Esophagus muscularis mucosa (tissue), 4 donors: ENCODE results near the gene RNF7. TPM values are rescaled to one million over a fixed set of nuclear protein-coding genes. Genes with fewer than 3 reads are reported as not detected.
A peak's percentile ranks its signal among the peaks of the same experiment; 100 is the strongest.
"Not testable (repeated sequence)": the region's sequence is repeated elsewhere in the genome, so short reads cannot be mapped to it uniquely, and the experiment has no call there.

ENCODE experiments used
- DNase-seq: peaks from one replicate; pipeline ENCODE4 v3.0.0-alpha.2; 2017; ENCODE audit errors: extremely low spot score
- H3K27ac ChIP-seq, 4 donors: fragments of 200-600 bp; sonication (generic); replicated peaks in 1 of 4; 1 replicate in 3 of 4; 2 replicates in 1 of 4; pipeline ENCODE4 v1.5.1; 2016 to 2019; ENCODE audit warnings: mild to moderate bottlenecking in 1 of 4
- H3K27me3 ChIP-seq, 4 donors: fragments of 200-600 bp; sonication (generic); one replicate each; pipeline versions ENCODE4 v1.5.1 to v1.6.0; 2016 to 2019
- H3K36me3 ChIP-seq, 4 donors: fragments of 200-600 bp; sonication (generic); one replicate each; pipeline ENCODE4 v1.5.1; 2016 to 2019
- H3K4me1 ChIP-seq, 4 donors: fragments of 200-600 bp; sonication (generic); one replicate each; pipeline ENCODE4 v1.5.1; 2016 to 2019
- H3K4me3 ChIP-seq, 4 donors: fragments of 200-600 bp; sonication (generic); 1 replicate in 2 of 4; 2 replicates in 2 of 4; pipeline ENCODE4 v1.5.1; 2016 to 2019; ENCODE audit warnings: mild to moderate bottlenecking in 4 of 4, moderate library complexity in 1 of 4
- H3K9me3 ChIP-seq, 4 donors: fragments of 200-600 bp; sonication (generic); 1 replicate in 3 of 4; 2 replicates in 1 of 4; pipeline ENCODE4 v1.5.1; 2016 to 2019
- EP300 ChIP-seq: sonication (generic); formaldehyde crosslinking; IDR thresholded peaks from one replicate; pipeline ENCODE4 v1.6.1; 2017; ENCODE audit warnings: antibody characterized with exemption
- POLR2A ChIP-seq: fragments of 450-650 bp; IDR thresholded peaks from one replicate; pipeline ENCODE4 v1.6.1; 2017; ENCODE audit warnings: antibody characterized with exemption, moderate library complexity, mild to moderate bottlenecking, low read depth
- POLR2AphosphoS5 ChIP-seq, 2 donors: sonication (generic); formaldehyde crosslinking; IDR thresholded peaks; one replicate each; pipeline ENCODE4 v1.6.1; 2017; ENCODE audit warnings: antibody characterized with exemption in 2 of 2
- WGBS: methylation state at CpG from one replicate; pipeline ENCODE4 v1.1.5; 2018; 5-methylcytosine and 5-hydroxymethylcytosine counted together
- intact Hi-C: fragments of 100-400 bp; cut with DNase I; formaldehyde crosslinking; loops from one replicate; pipeline ENCODE4 v1.15.1; 2023
- total RNA-seq, 4 donors: library from RNA; depleted of rRNA; stranded (reverse); fragments of >200 nt; gene quantifications; one replicate each; pipeline versions ENCODE4 v1.1.0 to v1.2.1, GENCODE V29; 2016
- TF ChIP-seq, protein P1 (sequence below), 3 experiments: fragments of 200-600 bp in 2 of 3; fragments of 450-650 bp in 1 of 3; sonication (generic) in 2 of 3; IDR thresholded peaks; one replicate each; pipeline ENCODE4 v1.5.1; 2017 to 2019; ENCODE audit warnings: antibody characterized with exemption in 3 of 3, mild to moderate bottlenecking in 2 of 3, moderate library complexity in 1 of 3

RNF7 gene
- 100 to 1,000 TPM in 1 of 4 donors, 10 to 100 TPM in 3; 47.2 to 107 (median 80.2) TPM for total RNA-seq

DNA sequence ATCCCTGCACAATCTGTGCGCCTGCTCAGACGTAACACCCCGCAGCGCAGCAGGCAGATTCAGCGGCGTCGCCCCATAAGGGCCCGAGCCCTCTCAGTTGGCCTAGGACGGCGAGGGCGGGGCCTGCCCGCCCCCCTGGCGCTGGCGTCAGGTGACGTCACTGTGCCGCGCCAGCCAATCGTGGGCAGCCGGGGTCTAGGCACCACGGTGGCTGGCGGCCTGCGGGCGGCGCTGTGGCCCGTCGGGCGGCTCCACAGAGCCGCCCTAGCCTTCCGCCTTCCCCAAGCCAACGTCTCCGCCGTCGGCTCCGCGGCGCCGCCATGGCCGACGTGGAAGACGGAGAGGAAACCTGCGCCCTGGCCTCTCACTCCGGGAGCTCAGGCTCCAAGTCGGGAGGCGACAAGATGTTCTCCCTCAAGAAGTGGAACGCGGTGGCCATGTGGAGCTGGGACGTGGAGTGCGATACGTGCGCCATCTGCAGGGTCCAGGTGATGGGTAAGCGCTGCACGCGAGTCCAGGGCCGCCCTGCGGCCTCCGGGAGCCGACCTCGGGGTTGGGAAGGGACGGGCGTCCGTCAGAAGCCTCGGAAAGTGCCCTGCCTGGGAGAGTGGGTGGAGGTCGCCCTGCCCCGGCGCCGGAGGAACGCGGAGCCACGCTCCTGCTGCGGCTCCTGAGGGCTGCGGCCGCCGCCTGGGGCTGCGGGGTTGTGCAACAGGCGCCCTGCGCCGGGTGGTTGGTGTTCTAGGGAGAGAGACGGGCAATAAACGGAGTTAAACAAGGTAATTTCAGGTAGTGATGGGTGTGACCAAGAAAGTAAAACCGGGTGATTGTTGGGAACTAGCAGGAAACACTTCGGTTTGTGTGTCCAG lies at the start of gene RNF7:
Gene RNF7 (plus strand): TSS at position 277 of the 869 bp plus-strand sequence. CDS start 44 bp downstream, at position 321.
- Histone ChIP-seq H3K9me3 (no peaks in the 10 kb centered on the region), H3K36me3 (no peaks in the 10 kb centered on the region), H3K4me1 (peaks cover 30 to 40% (median 35%) of the 10 kb centered on the region in 4 donors), H3K27me3 (no peaks in the 10 kb centered on the region), H3K4me3 (peak within 1 kb of the TSS; percentile 77 to 89 (median 84)), H3K27ac (peak within 1 kb of the TSS; percentile 94 to 96 (median 96))
- intact Hi-C loops: loop anchor here (1.0 to 5.0 kb wide), 3 partner anchors 137 to 539 kb away; no protein-coding TSS in a partner anchor
- WGBS: under 1% methylated on average over 46 of the region's 81 CpGs
- peak; percentile 98 for DNase-seq
- TF ChIP-seq EP300 (no peak), POLR2A (peak; percentile 2), POLR2AphosphoS5 (IDR thresholded peaks at IDR 0.05) (peak; percentile 83 to 92)
- TF ChIP-seq, protein P1, sequence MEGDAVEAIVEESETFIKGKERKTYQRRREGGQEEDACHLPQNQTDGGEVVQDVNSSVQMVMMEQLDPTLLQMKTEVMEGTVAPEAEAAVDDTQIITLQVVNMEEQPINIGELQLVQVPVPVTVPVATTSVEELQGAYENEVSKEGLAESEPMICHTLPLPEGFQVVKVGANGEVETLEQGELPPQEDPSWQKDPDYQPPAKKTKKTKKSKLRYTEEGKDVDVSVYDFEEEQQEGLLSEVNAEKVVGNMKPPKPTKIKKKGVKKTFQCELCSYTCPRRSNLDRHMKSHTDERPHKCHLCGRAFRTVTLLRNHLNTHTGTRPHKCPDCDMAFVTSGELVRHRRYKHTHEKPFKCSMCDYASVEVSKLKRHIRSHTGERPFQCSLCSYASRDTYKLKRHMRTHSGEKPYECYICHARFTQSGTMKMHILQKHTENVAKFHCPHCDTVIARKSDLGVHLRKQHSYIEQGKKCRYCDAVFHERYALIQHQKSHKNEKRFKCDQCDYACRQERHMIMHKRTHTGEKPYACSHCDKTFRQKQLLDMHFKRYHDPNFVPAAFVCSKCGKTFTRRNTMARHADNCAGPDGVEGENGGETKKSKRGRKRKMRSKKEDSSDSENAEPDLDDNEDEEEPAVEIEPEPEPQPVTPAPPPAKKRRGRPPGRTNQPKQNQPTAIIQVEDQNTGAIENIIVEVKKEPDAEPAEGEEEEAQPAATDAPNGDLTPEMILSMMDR (IDR thresholded peaks at IDR 0.05): peak; percentile 90 to 95 (median 94)

DNA sequence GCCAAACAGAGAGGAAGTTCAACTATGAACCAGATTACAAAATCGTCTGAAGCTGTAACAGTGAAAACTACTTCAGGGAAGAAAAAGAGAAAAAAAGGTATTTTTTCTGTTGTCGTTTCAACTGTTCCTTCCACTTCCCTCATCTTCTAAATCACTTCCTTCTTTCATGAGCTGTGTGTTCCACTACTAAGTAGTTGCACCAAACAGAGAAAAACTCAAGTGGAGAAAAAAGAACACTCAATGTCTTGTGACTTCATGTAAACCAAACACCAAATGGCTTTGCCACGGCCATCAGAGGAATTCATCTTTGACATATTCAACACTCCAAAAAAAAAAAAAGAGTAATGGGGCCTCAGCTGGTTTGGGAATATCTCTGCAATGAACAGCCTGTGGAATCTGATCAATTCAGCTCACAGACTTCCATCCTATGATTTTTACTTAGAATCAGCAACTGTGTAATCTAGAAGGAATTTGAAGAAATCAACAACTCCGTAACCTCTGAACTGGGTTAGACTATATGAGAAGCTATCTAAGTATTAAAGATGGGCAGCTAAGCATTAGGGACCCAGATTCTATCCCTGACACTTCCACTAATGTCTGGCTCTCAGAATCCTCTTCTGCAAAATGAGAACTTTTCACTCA lies 47.5 kb upstream of the RNF7 start:
- Histone ChIP-seq H3K27me3 (no peaks in the 10 kb centered on the region), H3K36me3 (no peaks in the 10 kb centered on the region), H3K27ac (no peak overlapping the region), H3K4me3 (no peak overlapping the region), H3K9me3 (peaks cover 0 to 4% (median 0%) of the 10 kb centered on the region in 4 donors), H3K4me1 (peaks cover 0 to 18% (median 14%) of the 10 kb centered on the region in 4 donors)
- DNase-seq: peak; percentile 7
- WGBS: 63% methylated on average over 4 of the region's 4 CpGs
- intact Hi-C loops: no loop called here
- TF ChIP-seq POLR2AphosphoS5 (IDR thresholded peaks at IDR 0.05) (no peak), EP300 (no peak), POLR2A (no peak)
- TF ChIP-seq, protein P1 (IDR thresholded peaks at IDR 0.05): no peak

DNA sequence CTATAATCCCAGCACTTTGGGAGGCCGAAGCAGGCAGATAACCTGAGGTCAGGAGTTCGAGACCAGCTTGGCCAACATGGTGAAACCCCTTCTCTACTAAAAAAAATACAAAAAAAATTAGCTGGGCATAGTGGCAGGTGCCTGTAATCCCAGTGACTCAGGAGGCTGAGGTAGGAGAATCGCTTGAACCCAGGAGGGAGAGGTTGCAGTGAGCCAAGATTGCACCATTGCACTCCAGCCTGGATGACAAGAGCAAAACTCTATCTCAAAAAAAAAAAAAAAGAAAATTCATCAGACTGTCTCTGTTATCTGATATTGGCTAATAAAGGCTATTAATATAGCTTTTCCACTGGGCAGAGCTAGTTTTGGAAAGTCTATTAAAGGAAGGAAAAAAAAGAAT lies 46.6 kb upstream of the RNF7 start:
- DNase-seq, H3K36me3 ChIP-seq, H3K27ac ChIP-seq, H3K27me3 ChIP-seq, intact Hi-C loops, H3K9me3 ChIP-seq, H3K4me3 ChIP-seq: not testable (repeated sequence)
- peaks cover 0 to 11% (median 8%) of the 10 kb centered on the region in 4 donors for H3K4me1 ChIP-seq
- WGBS: 78% methylated on average over 3 of the region's 3 CpGs

DNA sequence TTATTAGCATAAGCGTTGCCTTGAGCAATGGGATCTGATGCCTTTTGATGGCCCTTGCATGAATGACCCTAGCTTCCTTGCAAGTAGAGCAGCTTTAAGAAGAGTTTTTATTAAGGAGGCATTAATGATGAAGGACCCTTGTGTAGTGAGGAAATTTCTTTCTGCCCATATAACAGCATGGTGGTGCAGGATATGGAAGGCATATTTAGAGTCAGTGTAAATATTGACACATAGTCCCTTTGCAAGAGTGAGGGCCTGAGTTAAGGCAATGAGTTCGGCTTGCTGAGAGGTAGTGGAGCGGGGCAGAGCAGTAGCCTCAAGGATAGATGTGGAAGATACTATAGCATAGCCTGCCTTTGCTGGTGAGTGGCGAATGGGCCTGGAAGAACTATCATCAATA lies 45.1 kb upstream of the RNF7 start:
- intact Hi-C loops, H3K4me3 ChIP-seq, H3K27ac ChIP-seq, H3K9me3 ChIP-seq, H3K4me1 ChIP-seq, H3K27me3 ChIP-seq, H3K36me3 ChIP-seq: not testable (repeated sequence)
- whole genome bisulfite sequencing: 85% methylated on average over 4 of the region's 4 CpGs
- DNase-seq: peak; percentile 21

DNA sequence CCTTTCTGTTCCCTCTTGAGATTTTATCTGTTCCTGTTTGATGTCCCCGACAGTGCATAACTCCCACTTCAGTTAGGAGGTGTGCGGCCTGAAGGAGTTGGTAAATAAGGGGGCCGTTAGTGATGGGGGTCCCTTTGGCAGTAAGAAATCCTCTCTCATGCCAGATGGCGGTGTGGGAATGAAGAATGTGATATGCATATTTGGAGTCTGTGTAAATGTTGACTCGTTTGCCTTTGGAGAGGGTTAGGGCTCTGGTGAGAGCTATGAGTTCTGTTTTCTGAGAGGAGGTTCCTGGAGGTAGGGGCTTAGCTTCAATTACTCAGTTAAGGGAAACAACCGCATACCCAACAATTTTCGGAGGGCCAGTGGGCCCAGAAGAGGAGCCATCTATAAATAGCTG lies 38.8 kb upstream of the RNF7 start:
- Histone ChIP-seq H3K27ac (no peak overlapping the region), H3K36me3 (no peaks in the 10 kb centered on the region), H3K4me3 (no peak overlapping the region), H3K4me1 (no peaks in the 10 kb centered on the region), H3K9me3 (no peaks in the 10 kb centered on the region), H3K27me3 (peaks cover 0 to 7% (median 0%) of the 10 kb centered on the region in 4 donors)
- peak; percentile 72 for DNase-seq
- intact Hi-C loops: no loop called here
- TF ChIP-seq POLR2AphosphoS5 (IDR thresholded peaks at IDR 0.05) (no peak), EP300 (no peak), POLR2A (no peak)
- TF ChIP-seq, protein P1 (IDR thresholded peaks at IDR 0.05): no peak
- 74% methylated on average over 7 of the region's 7 CpGs for WGBS
